ENCODE data around the gene SLC7A4. TPM values are rescaled to one million over a fixed set of nuclear protein-coding genes. Genes with fewer than 3 reads are reported as not detected.

Gene SLC7A4
- total RNA-seq, 6 donors from 2014 or later = 1.2 to 5.2 (median 1.5) TPM; not detected in 1

GRCh38 chr22:21020802-21021429 is 11.4 kb downstream of the SLC7A4 start:
- peaks cover 0 to 2% (median under 1%) of the 10 kb centered on the region in 4 donors for H3K4me1 ChIP-seq
- no peak for DNase-seq
- no peaks in the 10 kb centered on the region for H3K9me3 ChIP-seq
- ATAC-seq (ENCODE audit: low FRiP score in 2 of 2) = no peak
- WGBS, 2 donors = 62 to 64% methylated on average over 7 of the region's 7 CpGs
- H3K36me3 ChIP-seq = no peaks in the 10 kb centered on the region
- peak in 1 of 6 experiments; percentile 14 for TF ChIP-seq CTCF (IDR thresholded peaks at IDR 0.05)
- TF ChIP-seq POLR2AphosphoS5 (IDR thresholded peaks at IDR 0.05) = no peak
- H3K4me3 ChIP-seq = no peak overlapping the region
- H3K27ac ChIP-seq = no peak overlapping the region
- H3K27me3 ChIP-seq = no peaks in the 10 kb centered on the region

- no peak overlapping the region for H3K4me3 ChIP-seq
- ATAC-seq (ENCODE audit: low FRiP score in 2 of 2) = no peak
- no peaks in the 10 kb centered on the region for H3K9me3 ChIP-seq
- no peak overlapping the region for H3K27ac ChIP-seq
- WGBS, 2 donors = 92 to 93% methylated on average over 4 of the region's 4 CpGs
- TF ChIP-seq POLR2A (IDR thresholded peaks at IDR 0.05) (no peak), POLR2AphosphoS5 (IDR thresholded peaks at IDR 0.05) (no peak)
- H3K4me1 ChIP-seq = peaks cover 22 to 27% (median 23%) of the 10 kb centered on the region in 4 donors
- no peaks in the 10 kb centered on the region for H3K36me3 ChIP-seq
- no peak for DNase-seq
- H3K27me3 ChIP-seq = no peaks in the 10 kb centered on the region
Measured at GRCh38 chr22:21018314-21018713, 14.0 kb downstream of the SLC7A4 start.

GRCh38 chr22:21016644-21017420 is 15.5 kb downstream of the SLC7A4 start:
- Histone ChIP-seq H3K27ac (no peak overlapping the region), H3K9me3 (no peaks in the 10 kb centered on the region), H3K27me3 (no peaks in the 10 kb centered on the region), H3K4me3 (no peak overlapping the region), H3K4me1 (peaks cover 22 to 27% (median 23%) of the 10 kb centered on the region in 4 donors), H3K36me3 (no peaks in the 10 kb centered on the region)
- WGBS, 2 donors = 86 to 88% methylated on average over 13 of the region's 13 CpGs
- TF ChIP-seq POLR2A (IDR thresholded peaks at IDR 0.05) (no peak), CTCF (IDR thresholded peaks at IDR 0.05) (no peak), POLR2AphosphoS5 (IDR thresholded peaks at IDR 0.05) (no peak), EP300 (IDR thresholded peaks at IDR 0.05) (no peak)
- DNase-seq = no peak
- no peak for ATAC-seq (ENCODE audit: low FRiP score in 2 of 2)

- Histone ChIP-seq H3K9me3 (no peaks in the 10 kb centered on the region), H3K27ac (peak overlapping the region; percentile 49 to 82 (median 62)), H3K36me3 (no peaks in the 10 kb centered on the region), H3K4me1 (peaks cover 22 to 27% (median 23%) of the 10 kb centered on the region in 4 donors), H3K27me3 (no peaks in the 10 kb centered on the region), H3K4me3 (peak overlapping the region in 2 of 4 donors; percentile 6 to 57)
- ATAC-seq (ENCODE audit: low FRiP score in 2 of 2) = no peak
- 70 to 75% methylated on average over 3 to 10 of the region's 10 CpGs for WGBS, 2 donors
- no peak for TF ChIP-seq EP300 (IDR thresholded peaks at IDR 0.05)
- TF ChIP-seq POLR2A (IDR thresholded peaks at IDR 0.05) = no peak
- no peak for TF ChIP-seq CTCF (IDR thresholded peaks at IDR 0.05)
- TF ChIP-seq POLR2AphosphoS5 (IDR thresholded peaks at IDR 0.05) = no peak
- no peak for DNase-seq
Measured at GRCh38 chr22:21015466-21016006, 16.8 kb downstream of the SLC7A4 start.

- no peaks in the 10 kb centered on the region for H3K36me3 ChIP-seq
- H3K27me3 ChIP-seq = no peaks in the 10 kb centered on the region
- TF ChIP-seq POLR2A (IDR thresholded peaks at IDR 0.05) (no peak), CTCF (IDR thresholded peaks at IDR 0.05) (no peak), POLR2AphosphoS5 (IDR thresholded peaks at IDR 0.05) (no peak), EP300 (IDR thresholded peaks at IDR 0.05) (no peak)
- WGBS, 2 donors = 32 to 41% methylated on average over 11 to 12 of the region's 12 CpGs
- DNase-seq (peak in 1 of 2 donors; percentile 66), ATAC-seq (ENCODE audit: low FRiP score in 2 of 2) (peak; percentile 35 to 48)
- H3K9me3 ChIP-seq = no peaks in the 10 kb centered on the region
- H3K27ac ChIP-seq = peak within 1 kb of the TSS; percentile 50 to 82 (median 67)
- peaks cover 22 to 27% (median 23%) of the 10 kb centered on the region in 4 donors for H3K4me1 ChIP-seq
- peak within 1 kb of the TSS; percentile 14 to 57 (median 50) for H3K4me3 ChIP-seq
Measured at GRCh38 chr22:21014726-21015465, 17.5 kb downstream of the SLC7A4 start, which contains the start of gene P2RX6. Gene P2RX6 (plus strand): TSS chr22:21015165. CDS start chr22:21015175, 10 bp downstream.

Measured in upper lobe of left lung (tissue), 6 donors.